ENCODE data around the gene GLIS2.

GLIS2 gene

GRCh38 chr16:4298761-4299522 lies 16.9 kb upstream of the GLIS2 start:
- no peak for DNase-seq

DNA sequence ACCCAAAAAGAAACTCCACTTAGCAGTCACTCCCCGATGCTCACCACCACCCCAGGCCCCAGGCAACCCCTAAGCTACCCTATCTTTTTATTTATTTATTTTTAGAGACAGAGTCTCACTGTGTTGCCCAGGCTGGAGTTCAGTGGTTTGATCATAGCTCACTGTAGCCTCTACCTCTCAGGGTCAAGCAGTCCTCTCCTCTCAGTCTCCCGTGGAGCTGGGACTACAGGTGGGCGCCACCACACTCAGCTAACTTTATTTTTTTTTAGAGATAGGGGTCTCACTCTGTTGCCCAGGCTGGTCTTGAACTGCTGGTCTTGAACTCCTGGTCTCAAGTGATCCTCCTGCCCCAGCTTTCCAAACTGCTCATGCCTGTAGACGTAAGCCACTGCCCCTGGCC lies 14.7 kb upstream of the GLIS2 start:
- DNase-seq = no peak

DNA sequence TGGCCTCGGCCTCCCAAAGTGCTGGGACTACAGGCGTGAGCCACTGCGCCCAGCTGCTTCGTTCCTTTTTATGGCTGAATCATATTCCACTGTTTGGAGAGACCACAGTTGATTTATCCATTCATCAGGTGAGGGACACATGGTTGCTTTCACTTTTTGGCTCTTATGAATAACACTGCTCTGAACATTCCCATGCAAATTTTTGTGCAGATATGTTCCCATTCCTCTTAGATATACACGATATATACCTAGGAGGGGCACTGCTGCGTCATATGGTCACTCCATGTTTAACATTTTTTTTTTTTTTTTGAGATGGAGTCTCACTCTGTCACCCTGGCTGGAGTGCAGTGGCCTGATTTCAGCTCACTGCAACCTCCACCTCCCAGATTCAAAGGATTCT lies 13.9 kb upstream of the GLIS2 start:
- DNase-seq = no peak

- DNase-seq = no peak
Observed at GRCh38 chr16:4303973-4304372, 11.9 kb upstream of the GLIS2 start.

GRCh38 chr16:4306470-4307214 lies 9.2 kb upstream of the GLIS2 start:
- peak; percentile 88 for DNase-seq

DNA sequence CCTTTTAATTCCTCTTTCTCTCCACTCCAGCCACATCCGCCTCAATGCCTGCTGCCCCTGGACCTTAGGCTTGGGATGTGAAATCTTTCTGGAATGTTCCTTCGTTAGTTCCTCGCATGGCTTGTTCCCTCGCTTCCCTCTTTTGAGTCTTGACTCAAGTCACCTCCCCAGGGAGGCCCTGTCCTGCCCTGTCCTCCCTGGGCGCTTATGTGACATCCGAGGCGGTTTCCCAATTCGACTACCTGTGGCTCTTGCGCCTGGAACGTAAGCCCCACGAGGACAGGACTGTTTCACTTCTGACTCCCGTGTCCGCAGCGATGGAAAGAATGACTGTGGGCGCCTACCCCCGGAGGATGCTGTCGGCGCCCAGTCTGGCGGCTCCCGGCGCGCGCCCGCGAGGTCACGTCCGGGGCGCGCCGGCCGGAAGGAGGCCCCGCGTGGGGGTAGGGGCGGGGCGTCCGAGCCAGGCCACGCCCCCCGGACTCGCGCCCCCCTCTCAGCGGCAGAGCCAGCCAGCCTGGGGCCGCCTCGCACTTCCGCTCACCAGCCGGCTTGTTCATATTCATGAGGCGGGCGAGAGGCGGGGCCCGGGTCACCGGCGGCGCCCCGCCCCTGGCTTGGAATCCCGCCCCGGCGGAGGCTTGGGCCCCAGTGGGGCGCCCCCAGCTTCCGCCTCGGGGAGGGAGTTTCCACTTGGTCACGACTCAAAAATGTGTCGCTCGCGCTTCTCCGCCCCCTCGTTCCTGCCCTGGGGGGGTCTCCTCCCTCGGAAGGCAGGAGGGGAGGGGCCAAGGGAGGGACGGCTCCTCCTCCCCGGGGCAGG lies 8.4 kb upstream of the GLIS2 start:
- DNase-seq = peak; percentile 99

- DNase-seq = no peak
Observed at GRCh38 chr16:4309102-4309832, 6.6 kb upstream of the GLIS2 start.

GRCh38 chr16:4309833-4310266 lies 6.0 kb upstream of the GLIS2 start:
- DNase-seq = peak; percentile 85

DNA sequence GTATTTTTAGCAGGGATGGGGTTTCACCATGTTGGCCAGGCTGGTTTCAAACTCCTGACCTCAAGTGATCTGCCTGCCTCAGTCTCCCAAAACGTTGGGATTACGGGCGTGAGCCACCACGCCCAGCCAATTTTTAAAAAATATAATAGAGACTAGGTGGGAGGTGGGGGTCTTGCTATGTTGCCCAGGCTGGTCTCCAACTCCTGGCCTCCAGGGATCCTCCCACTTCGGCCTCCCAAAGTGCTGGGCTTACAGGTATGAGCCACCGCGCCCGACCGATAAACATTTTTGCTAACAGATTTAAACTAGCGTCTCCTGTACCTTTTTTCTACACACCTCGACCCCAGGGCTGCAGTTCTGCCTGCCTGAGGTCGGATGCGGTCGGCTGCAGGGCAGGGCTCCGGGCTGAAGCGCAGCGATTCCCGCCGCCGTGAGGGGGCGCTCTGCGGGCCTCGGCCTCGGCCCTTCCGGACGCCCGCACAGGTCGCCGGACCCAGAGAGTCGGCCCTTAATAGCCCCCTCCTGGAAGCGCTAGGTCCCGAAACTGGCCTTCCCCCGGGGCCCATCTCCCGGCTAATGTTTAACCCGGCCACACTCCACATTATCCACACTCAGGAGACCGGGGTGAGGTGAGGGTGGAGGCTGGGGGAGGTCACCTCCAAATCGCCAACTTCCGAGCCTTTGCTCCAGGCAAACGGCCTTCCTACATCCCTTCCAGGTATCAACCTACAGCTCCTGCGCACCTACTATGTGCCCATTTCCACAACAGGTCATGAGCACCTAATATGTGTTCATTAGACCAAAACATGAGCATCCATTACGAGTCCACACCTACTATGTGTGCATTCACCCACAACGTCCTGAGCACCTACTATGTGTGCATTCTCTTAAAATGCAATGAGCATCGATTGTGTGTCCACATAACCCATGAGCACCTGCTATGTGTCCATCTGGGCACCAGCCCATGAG lies 2.0 kb upstream of the GLIS2 start:
- DNase-seq = peak; percentile 80

DNA sequence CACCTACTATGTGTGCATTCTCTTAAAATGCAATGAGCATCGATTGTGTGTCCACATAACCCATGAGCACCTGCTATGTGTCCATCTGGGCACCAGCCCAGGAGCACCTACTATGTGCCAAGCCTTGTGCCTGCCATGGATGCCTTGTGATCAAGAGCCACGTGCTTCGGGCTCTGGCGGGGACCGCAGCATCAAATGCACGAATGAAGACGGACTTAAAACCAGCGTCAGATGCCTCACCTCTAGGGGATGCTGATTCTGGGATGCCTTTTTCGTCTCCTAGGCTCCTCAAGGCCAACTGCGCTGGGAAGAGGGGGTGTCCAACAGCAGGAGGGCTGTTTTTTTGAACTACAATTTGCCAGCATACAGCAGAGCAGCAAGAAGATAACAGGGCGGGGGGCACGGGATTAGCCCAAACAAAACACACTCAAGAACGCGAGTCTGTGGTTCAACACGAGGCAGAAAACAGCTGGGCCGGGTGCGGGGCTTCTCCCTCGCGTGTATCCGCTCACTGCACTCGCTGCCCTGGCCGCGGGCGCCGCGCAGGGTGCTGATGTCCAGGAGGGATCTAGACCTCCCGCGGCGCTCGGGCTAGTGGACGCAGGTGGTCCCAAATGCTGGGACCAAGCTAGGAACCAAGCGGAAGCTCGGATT lies 1.2 kb upstream of the GLIS2 start:
- DNase-seq = peak; percentile 73

GRCh38 chr16:4316108-4316863 lies 419 bp downstream of the GLIS2 start:
- peak; percentile 67 for DNase-seq

- no peak for DNase-seq
Observed at GRCh38 chr16:4316864-4317531, 1.1 kb downstream of the GLIS2 start.

- peak; percentile 14 for DNase-seq
Observed at GRCh38 chr16:4317532-4318450, 1.9 kb downstream of the GLIS2 start.

- DNase-seq = no peak
Observed at GRCh38 chr16:4318451-4318910, 2.6 kb downstream of the GLIS2 start.

DNA sequence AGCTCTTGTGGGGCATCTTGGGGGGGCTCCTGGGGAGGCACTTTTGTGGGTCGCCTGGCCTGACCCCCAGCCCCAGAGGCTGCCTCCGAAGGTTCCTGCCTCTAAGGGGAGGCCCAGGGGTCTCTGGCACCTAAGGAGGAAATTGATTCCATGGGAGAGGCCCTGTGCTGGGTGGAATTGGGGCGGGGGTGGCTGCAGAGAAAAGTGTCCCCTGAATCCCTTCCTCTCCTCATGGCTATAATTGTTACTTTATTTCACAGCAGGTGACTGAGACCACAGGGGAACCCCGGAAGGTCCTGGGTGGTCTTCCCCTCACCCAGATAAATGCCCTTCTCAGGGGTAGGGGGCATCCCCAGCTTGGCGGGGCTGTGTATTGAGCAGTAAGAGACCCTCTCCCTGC lies 3.1 kb downstream of the GLIS2 start:
- no peak for DNase-seq

DNA sequence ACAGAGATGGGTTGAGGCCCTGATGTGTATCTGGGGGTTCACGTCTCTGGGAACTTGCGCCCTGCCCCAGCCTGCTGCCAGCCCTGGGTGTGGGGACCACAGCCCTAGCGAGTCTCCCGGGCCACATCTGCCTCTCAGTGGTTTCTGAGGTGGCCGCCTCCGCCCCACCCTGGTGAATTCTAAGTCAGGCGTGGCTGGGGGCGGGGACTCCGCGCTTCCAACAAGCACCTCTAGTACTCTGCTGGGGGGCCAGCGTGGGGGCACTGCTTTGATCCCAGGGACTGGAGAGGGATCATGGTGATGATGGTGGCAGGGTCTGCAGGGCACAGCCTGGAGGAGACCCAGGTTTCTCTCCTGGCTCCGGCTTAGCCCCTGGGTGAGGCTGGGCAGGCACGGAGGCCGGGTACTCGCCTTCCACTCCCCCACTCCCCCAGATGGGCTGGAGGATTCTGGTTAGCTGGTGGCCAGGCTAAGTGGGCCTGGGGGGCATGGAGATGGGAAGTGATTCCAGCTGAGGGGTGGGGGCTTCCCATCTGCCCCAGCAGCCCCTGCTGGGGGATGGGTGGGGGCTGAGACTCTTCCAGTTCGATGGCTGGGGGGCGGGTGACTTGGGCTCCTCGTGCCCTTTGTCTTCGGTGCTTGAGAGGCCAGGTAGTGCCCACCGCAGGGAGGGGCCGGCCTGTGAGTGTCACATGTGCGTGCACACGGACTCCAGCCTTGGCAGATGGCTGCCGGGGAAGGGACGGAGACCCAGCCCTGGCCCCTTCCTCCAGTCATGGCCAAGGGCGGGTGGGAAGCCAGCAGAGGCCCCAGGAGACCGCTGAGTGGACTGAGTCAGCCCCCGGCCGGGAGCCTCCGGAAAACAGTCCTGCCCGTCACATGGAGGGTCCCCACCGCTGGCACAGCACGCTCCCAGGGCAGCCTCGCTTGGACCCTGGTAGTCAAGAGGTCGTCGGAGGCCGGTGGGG lies 3.9 kb downstream of the GLIS2 start:
- DNase-seq = no peak

GRCh38 chr16:4320571-4321137 lies 4.8 kb downstream of the GLIS2 start:
- DNase-seq = no peak

Data from RPMI8226 (cell line).